Stimulated activated naive CD8-positive, alpha-beta T cell treated with anti-CD3 and anti-CD28 coated beads, Interleukin-15, Interleukin-2, amounts not matched to agents 100 ng/mL and 50 ng/mL, for 24 hours (primary cell): Measurements from ENCODE around the gene DGKE.
A peak's percentile ranks its signal among the peaks of the same experiment; 100 is the strongest.

Source experiments
- H3K27ac Mint-ChIP-seq: one replicate; pipeline ENCODE4 v1.8.0; 2021; ENCODE audit warnings: mild to moderate bottlenecking, mixed read lengths
- H3K27me3 Mint-ChIP-seq: one replicate; pipeline ENCODE4 v1.8.0; 2021; ENCODE audit warnings: mixed read lengths
- H3K36me3 Mint-ChIP-seq: one replicate; pipeline ENCODE4 v1.8.0; 2021; ENCODE audit warnings: low read depth, mixed read lengths
- H3K4me1 Mint-ChIP-seq: one replicate; pipeline ENCODE4 v1.8.0; 2021; ENCODE audit warnings: low read depth, mixed read lengths
- H3K4me3 Mint-ChIP-seq: one replicate; pipeline ENCODE4 v1.8.0; 2021; ENCODE audit warnings: mild to moderate bottlenecking, mixed read lengths
- H3K9me3 Mint-ChIP-seq: one replicate; pipeline ENCODE4 v1.8.0; 2021; ENCODE audit warnings: mixed read lengths

The DGKE gene

DNA sequence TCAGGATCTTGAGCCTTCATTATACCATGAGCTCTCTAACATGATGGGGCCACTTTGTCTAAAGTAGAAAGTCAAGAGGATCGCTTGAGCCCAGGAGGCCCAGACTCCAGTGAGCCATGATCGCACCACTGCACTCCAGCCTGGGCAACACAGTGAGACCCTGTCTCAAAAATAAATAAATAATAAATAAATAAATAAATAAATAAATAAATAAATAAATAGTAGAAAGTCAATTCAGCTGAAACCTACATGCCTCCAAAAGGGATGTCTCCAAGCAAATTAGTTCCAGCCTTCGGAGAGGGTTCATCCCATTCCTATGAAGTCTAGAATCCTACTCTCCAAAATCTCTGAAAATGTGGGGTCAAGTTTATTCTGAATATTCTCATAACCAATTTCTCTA, 26.2 kb upstream of the DGKE start:
- no peaks in the 10 kb centered on the region for H3K4me1 Mint-ChIP-seq
- no peak overlapping the region for H3K4me3 Mint-ChIP-seq
- H3K27me3 Mint-ChIP-seq, result no peaks in the 10 kb centered on the region
- peaks cover 5% of the 10 kb centered on the region for H3K36me3 Mint-ChIP-seq
- no peak overlapping the region for H3K27ac Mint-ChIP-seq
- no peaks in the 10 kb centered on the region for H3K9me3 Mint-ChIP-seq

DNA sequence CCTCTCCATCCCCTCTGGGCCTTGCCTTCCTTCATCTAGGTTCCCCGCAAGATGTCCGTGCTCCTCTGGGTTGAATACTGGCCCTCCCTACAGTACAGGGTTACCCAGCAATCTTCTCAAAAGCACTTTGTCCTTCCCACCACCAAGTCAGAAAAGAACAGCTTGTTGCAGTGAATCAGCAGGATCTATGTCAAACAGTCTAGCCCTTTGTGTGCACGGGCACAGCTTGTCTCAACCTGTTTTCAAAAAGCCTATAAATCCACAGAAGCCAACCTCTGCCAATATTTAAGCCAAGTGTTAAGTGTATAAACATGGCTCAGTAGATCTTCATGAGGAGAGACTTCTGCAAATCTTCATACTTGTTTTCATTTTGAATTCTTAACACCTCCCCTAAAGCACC, 25.4 kb upstream of the DGKE start:
- no peaks in the 10 kb centered on the region for H3K9me3 Mint-ChIP-seq
- H3K36me3 Mint-ChIP-seq, result peaks cover 5% of the 10 kb centered on the region
- no peak overlapping the region for H3K27ac Mint-ChIP-seq
- no peak overlapping the region for H3K4me3 Mint-ChIP-seq
- no peaks in the 10 kb centered on the region for H3K4me1 Mint-ChIP-seq
- no peaks in the 10 kb centered on the region for H3K27me3 Mint-ChIP-seq

DNA sequence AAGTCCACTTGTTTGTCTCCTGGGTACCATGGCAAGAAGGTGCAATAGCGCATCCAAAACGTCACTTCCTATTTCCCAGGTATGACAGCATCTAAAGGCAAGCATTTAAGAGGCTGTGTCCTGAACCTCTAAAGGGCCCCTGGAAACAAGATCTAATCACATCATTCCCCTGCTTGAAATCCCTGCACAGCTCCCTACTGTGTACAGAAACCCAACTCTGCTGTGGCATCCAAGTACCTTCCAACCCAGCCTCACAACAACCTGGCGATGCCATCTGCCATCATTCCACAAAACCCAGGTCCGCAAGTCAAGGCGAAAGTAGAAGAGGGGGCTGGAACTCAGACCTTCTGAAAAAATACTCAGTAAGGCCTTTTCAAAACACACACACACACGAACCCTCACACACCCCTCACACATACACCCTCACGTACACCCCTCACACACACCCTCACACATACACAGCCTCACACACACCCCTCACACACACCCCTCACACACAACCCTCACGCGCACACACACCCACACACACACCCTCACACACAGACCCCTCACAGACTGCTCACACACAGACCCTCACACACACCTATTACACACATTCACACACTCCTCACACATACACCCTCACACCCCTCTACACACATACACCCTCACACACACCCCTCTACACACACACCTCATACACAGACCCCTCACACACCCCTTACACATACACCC, 24.7 kb upstream of the DGKE start:
- H3K27ac Mint-ChIP-seq, result no peak overlapping the region
- no peaks in the 10 kb centered on the region for H3K4me1 Mint-ChIP-seq
- no peak overlapping the region for H3K4me3 Mint-ChIP-seq
- H3K27me3 Mint-ChIP-seq, result no peaks in the 10 kb centered on the region
- peaks cover 5% of the 10 kb centered on the region for H3K36me3 Mint-ChIP-seq
- no peaks in the 10 kb centered on the region for H3K9me3 Mint-ChIP-seq

DNA sequence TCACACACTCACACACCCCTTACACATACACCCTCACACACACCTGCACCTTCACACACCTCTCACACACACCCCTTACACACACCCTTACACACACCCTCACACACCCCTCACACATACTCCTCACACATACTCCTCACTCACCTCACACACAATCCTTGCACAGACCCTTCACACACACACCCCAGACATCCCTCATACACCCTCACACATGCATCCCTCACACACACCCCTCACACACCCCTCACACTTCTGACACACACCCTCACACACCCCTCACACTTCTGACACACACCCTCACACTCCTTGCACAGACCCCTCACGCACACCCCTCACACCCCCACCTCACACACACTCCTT, 24.2 kb upstream of the DGKE start:
- no peaks in the 10 kb centered on the region for H3K4me1 Mint-ChIP-seq
- no peak overlapping the region for H3K27ac Mint-ChIP-seq
- peaks cover 5% of the 10 kb centered on the region for H3K36me3 Mint-ChIP-seq
- H3K9me3 Mint-ChIP-seq, result no peaks in the 10 kb centered on the region
- H3K4me3 Mint-ChIP-seq, result no peak overlapping the region
- H3K27me3 Mint-ChIP-seq, result no peaks in the 10 kb centered on the region

DNA sequence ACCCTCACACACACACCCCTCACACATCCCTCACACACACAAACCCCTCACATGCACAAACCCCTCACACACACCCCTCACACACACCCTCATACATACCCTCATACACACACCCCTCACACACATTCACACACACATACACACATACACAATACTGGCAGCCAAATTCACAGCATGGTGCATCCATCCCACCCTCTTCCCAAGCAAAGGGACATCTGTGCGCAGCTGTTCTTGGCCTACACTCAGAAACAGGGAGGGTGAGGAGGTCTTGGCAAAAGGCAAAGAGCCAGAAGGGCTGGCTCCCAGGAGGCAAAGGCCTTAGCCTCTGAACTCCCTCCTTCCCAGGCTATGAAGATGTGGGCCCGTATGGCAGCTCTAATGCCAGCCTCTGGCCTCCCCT, 23.6 kb upstream of the DGKE start:
- H3K9me3 Mint-ChIP-seq, result no peaks in the 10 kb centered on the region
- no peak overlapping the region for H3K4me3 Mint-ChIP-seq
- H3K27me3 Mint-ChIP-seq, result no peaks in the 10 kb centered on the region
- H3K36me3 Mint-ChIP-seq, result peaks cover 5% of the 10 kb centered on the region
- no peak overlapping the region for H3K27ac Mint-ChIP-seq
- no peaks in the 10 kb centered on the region for H3K4me1 Mint-ChIP-seq

DNA sequence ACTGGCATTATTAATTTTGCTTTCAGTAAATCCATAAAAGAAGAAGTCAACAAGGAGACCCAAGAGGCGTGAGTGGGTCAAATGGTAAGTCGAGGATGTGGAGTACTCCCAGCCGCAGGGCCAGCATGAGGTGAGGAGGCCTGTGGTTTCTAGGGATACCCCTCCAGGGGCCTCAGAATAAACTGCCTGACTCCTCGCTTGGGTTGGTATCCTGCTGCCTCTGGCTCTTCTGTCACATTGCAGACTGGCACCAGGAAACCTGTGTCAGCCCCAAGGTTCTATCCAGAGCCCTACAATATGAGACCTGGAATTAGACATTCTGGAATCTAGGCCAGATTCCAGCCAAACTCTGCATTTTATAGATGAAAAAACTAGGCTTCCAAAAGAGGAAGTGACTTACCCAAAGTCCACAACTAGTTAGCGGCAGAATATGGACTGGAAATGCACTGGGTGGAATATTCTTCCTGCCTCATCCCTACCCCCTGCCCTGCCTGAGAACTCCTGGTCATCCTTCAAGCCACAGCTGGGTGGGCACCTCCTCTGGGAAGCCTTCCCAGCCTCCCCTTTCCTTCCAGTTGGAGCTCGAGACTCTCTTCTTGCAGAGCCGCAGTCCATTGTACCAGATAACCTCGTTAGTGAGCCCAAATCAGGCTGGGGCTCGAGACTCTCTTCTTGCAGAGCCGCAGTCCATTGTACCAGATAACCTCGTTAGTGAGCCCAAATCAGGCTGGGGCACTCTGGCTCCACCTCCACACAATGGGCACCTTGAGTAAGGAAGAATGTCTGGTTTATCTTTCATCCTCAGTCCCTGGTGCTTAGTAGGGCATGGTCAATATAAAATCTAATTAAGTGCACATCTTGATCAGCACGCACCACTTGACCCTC, 22.8 kb upstream of the DGKE start:
- Mint-ChIP-seq H3K4me1 (no peaks in the 10 kb centered on the region), H3K4me3 (no peak overlapping the region), H3K27me3 (no peaks in the 10 kb centered on the region), H3K9me3 (no peaks in the 10 kb centered on the region), H3K27ac (no peak overlapping the region), H3K36me3 (peaks cover 5% of the 10 kb centered on the region)

DNA sequence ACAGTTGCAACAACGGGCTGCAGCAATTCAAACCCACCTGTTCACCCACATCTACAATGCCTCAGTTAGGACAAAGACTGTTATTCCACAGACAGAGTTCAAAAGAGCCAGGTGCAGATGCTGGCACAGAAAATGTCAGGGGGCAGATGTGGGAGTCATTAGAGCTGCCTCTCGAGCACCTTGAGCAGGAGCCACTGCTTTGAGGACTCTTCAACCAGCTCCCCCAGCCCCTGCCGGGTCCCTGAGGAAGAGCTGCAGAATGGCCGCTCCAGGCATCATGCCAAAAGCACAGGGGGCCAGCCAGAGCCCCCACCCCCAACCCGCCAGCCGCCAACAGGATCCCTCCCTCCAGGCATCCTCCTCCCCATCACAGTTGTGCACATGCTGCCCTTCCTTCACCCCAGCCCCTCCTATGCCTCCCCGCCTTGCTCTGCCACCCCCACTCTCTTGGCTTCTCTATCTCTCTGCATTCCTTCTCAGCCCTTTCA, 21.0 kb upstream of the DGKE start:
- no peaks in the 10 kb centered on the region for H3K4me1 Mint-ChIP-seq
- no peaks in the 10 kb centered on the region for H3K27me3 Mint-ChIP-seq
- no peak overlapping the region for H3K27ac Mint-ChIP-seq
- H3K9me3 Mint-ChIP-seq, result no peaks in the 10 kb centered on the region
- no peak overlapping the region for H3K4me3 Mint-ChIP-seq
- H3K36me3 Mint-ChIP-seq, result no peaks in the 10 kb centered on the region

DNA sequence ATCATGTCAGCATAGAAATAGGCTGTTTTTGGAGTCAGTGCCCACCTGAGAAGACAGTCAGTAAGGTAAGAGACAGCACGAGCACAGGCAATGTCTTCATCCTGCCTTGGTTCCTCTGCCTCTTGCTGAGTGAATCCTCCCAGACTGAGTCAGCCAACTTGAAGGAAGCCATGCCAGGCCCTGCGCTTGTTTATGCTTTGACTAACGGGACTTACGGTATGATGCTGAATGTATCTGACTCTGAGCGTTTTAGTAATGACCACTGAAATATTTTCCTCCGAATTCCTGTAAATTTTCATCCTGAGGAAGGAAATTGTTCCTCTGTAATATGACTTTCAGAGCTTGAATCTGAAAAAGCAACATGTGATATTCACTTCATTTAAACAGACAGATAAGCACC, 18.2 kb upstream of the DGKE start:
- Mint-ChIP-seq H3K4me1 (peaks cover 7% of the 10 kb centered on the region), H3K4me3 (no peak overlapping the region), H3K27me3 (no peaks in the 10 kb centered on the region), H3K27ac (no peak overlapping the region), H3K36me3 (no peaks in the 10 kb centered on the region), H3K9me3 (no peaks in the 10 kb centered on the region)

DNA sequence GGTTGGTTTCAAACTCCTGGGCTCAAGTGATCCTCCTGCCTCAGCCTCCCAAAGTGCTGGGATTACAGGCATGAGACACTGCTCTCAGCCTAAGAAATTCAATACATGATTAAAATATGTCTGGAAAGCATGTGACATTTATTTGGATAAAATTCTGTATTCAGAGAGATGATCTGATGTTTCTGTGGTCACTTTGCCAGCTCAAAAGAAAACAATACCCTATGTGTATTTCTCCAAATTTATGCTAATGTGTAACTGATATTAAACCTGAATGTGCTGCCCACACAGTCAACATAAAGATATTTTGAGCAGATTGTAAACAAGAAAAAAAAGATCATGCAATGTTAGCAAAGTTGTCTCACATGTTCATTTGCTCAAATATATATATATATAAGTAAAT, 16.9 kb upstream of the DGKE start:
- no peaks in the 10 kb centered on the region for H3K9me3 Mint-ChIP-seq
- peaks cover 13% of the 10 kb centered on the region for H3K4me1 Mint-ChIP-seq
- H3K27me3 Mint-ChIP-seq, result no peaks in the 10 kb centered on the region
- no peak overlapping the region for H3K27ac Mint-ChIP-seq
- H3K4me3 Mint-ChIP-seq, result no peak overlapping the region
- H3K36me3 Mint-ChIP-seq, result no peaks in the 10 kb centered on the region

DNA sequence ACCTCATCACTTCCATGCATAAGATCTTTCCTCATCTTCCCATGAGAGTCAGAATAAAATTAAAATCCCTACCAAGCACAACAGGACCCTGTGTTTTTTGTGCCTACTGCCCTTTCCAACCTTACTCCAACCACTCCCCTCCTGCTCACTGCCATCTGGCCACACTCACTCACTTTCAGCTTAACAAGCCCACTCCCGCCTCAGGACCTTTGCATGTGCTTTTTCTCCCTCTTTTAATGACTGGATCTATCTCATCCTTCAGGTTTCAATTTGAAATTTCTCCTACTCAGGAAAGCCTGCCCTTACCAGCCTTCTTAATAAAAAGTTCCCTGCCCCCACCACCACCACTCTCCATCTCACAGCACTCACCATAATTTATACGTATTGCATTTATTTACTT, 14.9 kb upstream of the DGKE start:
- H3K27ac Mint-ChIP-seq, result no peak overlapping the region
- H3K27me3 Mint-ChIP-seq, result no peaks in the 10 kb centered on the region
- no peak overlapping the region for H3K4me3 Mint-ChIP-seq
- H3K36me3 Mint-ChIP-seq, result no peaks in the 10 kb centered on the region
- no peaks in the 10 kb centered on the region for H3K9me3 Mint-ChIP-seq
- H3K4me1 Mint-ChIP-seq, result peaks cover 20% of the 10 kb centered on the region

DNA sequence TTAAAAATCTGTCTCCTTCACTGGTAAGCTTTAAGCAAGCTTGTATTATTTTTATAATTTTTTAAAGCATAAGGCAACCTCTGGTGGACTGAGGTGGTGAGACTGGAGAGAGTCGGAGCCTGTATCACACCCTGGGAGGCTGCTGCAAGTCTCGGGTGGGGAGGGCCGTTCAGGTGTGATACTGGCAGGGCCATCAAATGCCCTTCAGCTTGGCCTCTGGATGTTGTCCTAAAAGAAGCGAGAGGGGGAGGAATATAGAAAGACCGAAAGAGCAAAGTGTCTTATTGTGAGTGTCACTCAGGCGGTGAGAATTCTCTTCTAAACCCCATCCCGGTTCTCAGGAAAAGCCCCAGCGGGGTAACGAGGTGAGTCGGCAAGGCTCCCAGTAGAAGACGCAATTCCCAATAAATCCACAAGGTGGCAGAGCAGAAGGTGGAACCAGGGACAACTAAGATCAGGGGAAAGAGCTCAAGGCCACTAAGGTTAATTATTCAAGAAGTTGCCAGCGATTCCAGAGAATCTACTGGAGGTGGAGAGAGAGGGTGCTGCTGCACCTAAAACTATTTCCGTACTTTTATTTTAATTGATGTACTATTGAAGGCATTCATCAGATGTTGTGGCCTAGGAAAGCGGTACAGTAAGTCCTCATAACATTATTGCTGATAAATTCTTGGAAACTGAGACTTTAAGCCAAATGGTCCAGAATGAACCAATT, 14.4 kb upstream of the DGKE start:
- H3K27ac Mint-ChIP-seq, result no peak overlapping the region
- H3K4me1 Mint-ChIP-seq, result peaks cover 20% of the 10 kb centered on the region
- H3K36me3 Mint-ChIP-seq, result no peaks in the 10 kb centered on the region
- H3K27me3 Mint-ChIP-seq, result no peaks in the 10 kb centered on the region
- H3K9me3 Mint-ChIP-seq, result no peaks in the 10 kb centered on the region
- H3K4me3 Mint-ChIP-seq, result peak overlapping the region; percentile 41

DNA sequence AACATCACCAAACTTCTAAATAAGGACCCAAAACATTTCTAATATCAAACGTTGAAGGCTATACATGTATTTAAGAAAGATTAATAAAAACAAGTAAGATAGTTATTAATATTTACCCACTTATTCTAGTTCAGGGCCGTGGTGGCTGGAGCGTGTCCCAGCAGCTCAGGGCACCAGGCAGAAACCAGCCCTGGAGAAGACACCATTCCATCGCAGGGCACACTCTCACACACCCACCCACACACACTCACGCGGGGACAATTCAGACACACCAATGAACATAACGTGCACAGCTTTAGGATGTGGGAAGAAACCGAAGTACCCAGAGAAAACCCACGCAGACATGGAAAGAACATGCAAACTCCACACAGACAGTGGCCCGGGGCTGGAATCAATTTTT, 13.7 kb upstream of the DGKE start:
- H3K9me3 Mint-ChIP-seq, result no peaks in the 10 kb centered on the region

DNA sequence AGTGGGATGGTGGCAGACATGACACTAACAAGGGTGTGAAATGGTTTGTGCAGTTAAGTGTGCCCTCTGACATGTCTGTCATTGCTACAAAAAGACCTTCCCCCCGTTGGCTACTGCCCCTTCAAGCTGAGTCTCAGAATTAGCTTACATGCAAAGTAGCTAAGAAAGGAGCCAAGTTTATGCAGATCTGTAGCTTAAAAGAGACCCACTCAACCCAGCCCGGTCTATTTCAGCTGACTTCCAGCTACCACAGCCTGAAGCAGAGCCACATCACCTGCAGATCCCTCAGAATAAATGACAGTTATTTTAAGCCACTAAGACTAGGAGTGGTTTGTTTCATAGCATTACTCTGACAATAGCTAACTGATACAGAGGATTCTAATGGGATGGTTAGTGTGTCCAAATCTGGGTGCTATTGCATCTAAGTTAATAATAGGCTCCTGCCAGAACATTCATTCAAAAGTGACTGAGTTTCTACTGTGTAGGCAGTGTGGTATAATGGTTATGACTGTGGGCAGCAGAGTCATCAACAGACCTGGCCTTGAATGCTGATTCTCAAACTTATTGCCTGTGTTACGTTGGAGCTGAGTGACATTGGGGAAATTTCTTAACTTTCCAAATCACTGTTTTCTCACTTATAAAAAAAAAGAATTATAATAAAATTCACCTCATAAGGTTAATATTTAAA, 12.0 kb upstream of the DGKE start:
- no peaks in the 10 kb centered on the region for H3K36me3 Mint-ChIP-seq
- H3K27ac Mint-ChIP-seq, result no peak overlapping the region
- H3K4me3 Mint-ChIP-seq, result no peak overlapping the region
- H3K27me3 Mint-ChIP-seq, result no peaks in the 10 kb centered on the region
- peaks cover 20% of the 10 kb centered on the region for H3K4me1 Mint-ChIP-seq
- H3K9me3 Mint-ChIP-seq, result no peaks in the 10 kb centered on the region

More for the DNA sequence above, 13.7 kb upstream of the DGKE start:
- Mint-ChIP-seq H3K4me3 (no peak overlapping the region), H3K4me1 (peaks cover 20% of the 10 kb centered on the region), H3K27ac (no peak overlapping the region), H3K36me3 (no peaks in the 10 kb centered on the region), H3K27me3 (no peaks in the 10 kb centered on the region)

DNA sequence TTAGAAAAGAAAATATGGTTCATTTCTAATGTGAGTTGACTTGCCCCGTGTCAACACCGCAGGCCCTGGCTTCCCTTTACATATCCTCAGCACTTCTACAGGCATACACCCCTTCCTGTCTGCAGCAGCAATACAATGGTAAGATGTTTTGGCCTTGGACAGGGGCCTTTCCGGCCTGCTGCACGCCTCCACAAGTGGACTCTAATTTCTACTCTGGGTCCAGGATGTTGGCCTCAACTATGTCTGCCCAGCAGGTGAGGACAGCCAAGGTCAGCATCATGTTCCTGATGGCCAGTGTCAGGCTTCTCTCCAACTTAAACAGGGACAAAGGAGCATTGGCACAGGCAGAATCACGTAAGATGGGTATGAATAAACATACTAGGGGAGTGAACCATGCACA, 11.2 kb upstream of the DGKE start:
- Mint-ChIP-seq H3K27ac (no peak overlapping the region), H3K4me3 (no peak overlapping the region), H3K36me3 (no peaks in the 10 kb centered on the region)

DNA sequence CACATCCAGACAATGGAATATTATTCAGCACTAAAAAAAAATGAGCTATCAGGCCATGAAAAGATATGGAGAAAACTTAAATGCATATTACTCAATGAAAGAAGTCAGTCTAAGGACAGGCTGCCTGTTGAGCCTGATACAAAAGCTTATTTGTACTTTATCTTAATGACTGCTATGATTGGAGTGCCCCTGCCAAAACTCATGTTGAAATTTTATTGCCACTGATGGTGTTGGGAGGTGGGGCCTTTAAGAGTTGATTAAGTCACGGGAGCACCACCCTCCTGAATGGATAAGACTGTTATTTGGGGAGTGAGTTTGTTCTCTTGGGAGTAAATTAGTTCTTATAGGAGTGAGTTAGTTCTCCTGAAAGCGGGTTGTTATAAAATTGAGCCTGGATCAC, 10.1 kb upstream of the DGKE start:
- Mint-ChIP-seq H3K27me3 (no peaks in the 10 kb centered on the region), H3K9me3 (no peaks in the 10 kb centered on the region), H3K4me1 (peaks cover 20% of the 10 kb centered on the region), H3K4me3 (no peak overlapping the region), H3K27ac (no peak overlapping the region), H3K36me3 (peaks cover 4% of the 10 kb centered on the region)

More for the DNA sequence above, 11.2 kb upstream of the DGKE start:
- no peaks in the 10 kb centered on the region for H3K27me3 Mint-ChIP-seq
- H3K4me1 Mint-ChIP-seq, result peaks cover 20% of the 10 kb centered on the region
- no peaks in the 10 kb centered on the region for H3K9me3 Mint-ChIP-seq
